Neural progenitor cell (in vitro differentiated cells): ENCODE data around the gene GLIS2. TPM values are rescaled to one million over a fixed set of nuclear protein-coding genes. Genes with fewer than 3 reads are reported as not detected.

ENCODE experiments used
- DNase-seq: peaks from one replicate; pipeline ENCODE4 v3.0.0-alpha.2; 2016; ENCODE audit warnings: low spot score
- H2AFZ ChIP-seq: fragments of 200-600 bp; sonication (generic); replicated peaks from 2 replicates; pipeline ENCODE4 v1.6.1; 2016; ENCODE audit warnings: antibody characterized with exemption
- H3F3A ChIP-seq: fragments of 200-600 bp; sonication (generic); 2 replicates; pipeline ENCODE4 v1.6.1; 2016; ENCODE audit warnings: antibody characterized with exemption, low read depth
- H3K27ac ChIP-seq: fragments of 200-600 bp; sonication (generic); 2 replicates; pipeline ENCODE4 v1.5.1; 2016; ENCODE audit warnings: mild to moderate bottlenecking
- H3K27me3 ChIP-seq: fragments of 200-600 bp; sonication (generic); 2 replicates; pipeline ENCODE4 v1.6.1; 2016; ENCODE audit warnings: mild to moderate bottlenecking, moderate library complexity
- H3K36me3 ChIP-seq: fragments of 200-600 bp; sonication (generic); 2 replicates; pipeline ENCODE4 v1.5.1; 2016
- H3K4me1 ChIP-seq: fragments of 200-600 bp; sonication (generic); 2 replicates; pipeline ENCODE4 v1.6.1; 2016; ENCODE audit warnings: mixed run types
- H3K4me2 ChIP-seq: fragments of 200-600 bp; sonication (generic); 2 replicates; pipeline ENCODE4 v1.6.1; 2016
- H3K4me3 ChIP-seq: fragments of 200-600 bp; sonication (generic); 2 replicates; pipeline ENCODE4 v1.5.1; 2016
- H3K79me2 ChIP-seq: fragments of 200-600 bp; sonication (generic); 2 replicates; pipeline ENCODE4 v1.6.1; 2016; ENCODE audit warnings: low read depth
- H3K9ac ChIP-seq: fragments of 200-600 bp; sonication (generic); 2 replicates; pipeline ENCODE4 v1.6.1; 2016
- H3K9me3 ChIP-seq: fragments of 200-600 bp; sonication (generic); 2 replicates; pipeline ENCODE4 v1.5.1; 2016; ENCODE audit warnings: low read depth
- H4K20me1 ChIP-seq: fragments of 200-600 bp; sonication (generic); 2 replicates; pipeline ENCODE4 v1.6.1; 2016; ENCODE audit warnings: low read depth
- H3K27ac Mint-ChIP-seq: 3 replicates; pipeline ENCODE4 v1.8.0; 2021; ENCODE audit warnings: mixed read lengths
- H3K27me3 Mint-ChIP-seq: 2 replicates; pipeline ENCODE4 v1.8.0; 2022; ENCODE audit warnings: low read depth, mild to moderate bottlenecking, inconsistent platforms, moderate library complexity, mixed read lengths; ENCODE audit not compliant: insufficient read depth
- H3K36me3 Mint-ChIP-seq: 3 replicates; pipeline ENCODE4 v1.8.0; 2021; ENCODE audit warnings: mixed read lengths
- H3K4me1 Mint-ChIP-seq: 3 replicates; pipeline ENCODE4 v1.8.0; 2021; ENCODE audit warnings: mixed read lengths
- H3K4me3 Mint-ChIP-seq: 3 replicates; pipeline ENCODE4 v1.8.0; 2021; ENCODE audit warnings: mild to moderate bottlenecking, moderate library complexity, mixed read lengths
- H3K9me3 Mint-ChIP-seq: 3 replicates; pipeline ENCODE4 v1.8.0; 2020; ENCODE audit warnings: mixed read lengths
- CTCF ChIP-seq: fragments of 200-600 bp; sonication (generic); IDR thresholded peaks from 2 replicates; pipeline ENCODE4 v1.5.1; 2017; ENCODE audit warnings: antibody characterized with exemption, mild to moderate bottlenecking
- EZH2 ChIP-seq: fragments of 200-600 bp; sonication (generic); IDR thresholded peaks from 2 replicates; pipeline ENCODE4 v1.6.1; 2017; ENCODE audit warnings: antibody characterized with exemption, mild to moderate bottlenecking, moderate library complexity
- EZH2phosphoT487 ChIP-seq: fragments of 200-600 bp; sonication (generic); IDR thresholded peaks from 2 replicates; pipeline ENCODE4 v1.6.1; 2017; ENCODE audit warnings: antibody characterized with exemption
- total RNA-seq: library from RNA; depleted of rRNA; stranded (reverse); fragments of >200 nt; gene quantifications from 2 replicates; pipeline ENCODE4 v1.2.3, GENCODE V29; 2015; ENCODE audit warnings: low replicate concordance

The GLIS2 gene
- total RNA-seq, 1 donor from 2014 or later = 0.15 TPM

GRCh38 chr16:4381072-4381934 is 65.4 kb downstream of the GLIS2 start:
- no peak for DNase-seq
- H3K9ac ChIP-seq = no peak overlapping the region
- H3K27me3 ChIP-seq = no peaks in the 10 kb centered on the region
- H3K9me3 ChIP-seq = no peaks in the 10 kb centered on the region
- H3K4me1 ChIP-seq = peaks cover 21% of the 10 kb centered on the region
- H4K20me1 ChIP-seq = peaks cover 26% of the 10 kb centered on the region
- H3K79me2 ChIP-seq = no peaks in the 10 kb centered on the region
- H3F3A ChIP-seq = no peaks in the 10 kb centered on the region
- no peak overlapping the region for H3K4me2 ChIP-seq
- Mint-ChIP-seq H3K4me3 (no peak overlapping the region), H3K27ac (no peak overlapping the region), H3K4me1 (peaks cover 30% of the 10 kb centered on the region), H3K36me3 (no peaks in the 10 kb centered on the region), H3K9me3 (no peaks in the 10 kb centered on the region), H3K27me3 (peaks cover 4% of the 10 kb centered on the region)
- TF ChIP-seq EZH2 (no peak), CTCF (no peak), EZH2phosphoT487 (no peak)
- no peaks in the 10 kb centered on the region for H3K36me3 ChIP-seq
- no peak overlapping the region for H3K4me3 ChIP-seq
- H3K27ac ChIP-seq = no peak overlapping the region
- no peak overlapping the region for H2AFZ ChIP-seq

GRCh38 chr16:4381935-4382794 is 66.3 kb downstream of the GLIS2 start:
- no peak overlapping the region for H3K27ac ChIP-seq
- Mint-ChIP-seq H3K36me3 (no peaks in the 10 kb centered on the region), H3K27me3 (peaks cover 6% of the 10 kb centered on the region), H3K4me3 (no peak overlapping the region), H3K27ac (no peak overlapping the region), H3K9me3 (no peaks in the 10 kb centered on the region), H3K4me1 (peaks cover 30% of the 10 kb centered on the region)
- no peaks in the 10 kb centered on the region for H3K9me3 ChIP-seq
- H3K79me2 ChIP-seq = no peaks in the 10 kb centered on the region
- TF ChIP-seq CTCF (no peak), EZH2 (no peak), EZH2phosphoT487 (no peak)
- H4K20me1 ChIP-seq = peaks cover 22% of the 10 kb centered on the region
- H3F3A ChIP-seq = no peaks in the 10 kb centered on the region
- H3K4me1 ChIP-seq = peaks cover 16% of the 10 kb centered on the region
- no peaks in the 10 kb centered on the region for H3K36me3 ChIP-seq
- no peak overlapping the region for H3K9ac ChIP-seq
- no peak overlapping the region for H3K4me2 ChIP-seq
- no peak for DNase-seq
- H3K27me3 ChIP-seq = no peaks in the 10 kb centered on the region
- H3K4me3 ChIP-seq = no peak overlapping the region
- no peak overlapping the region for H2AFZ ChIP-seq

GRCh38 chr16:4382795-4383357 is 67.0 kb downstream of the GLIS2 start:
- peaks cover 24% of the 10 kb centered on the region for H3K4me1 Mint-ChIP-seq
- TF ChIP-seq EZH2phosphoT487 (no peak), CTCF (no peak), EZH2 (no peak)
- H3K36me3 Mint-ChIP-seq = no peaks in the 10 kb centered on the region
- peaks cover 9% of the 10 kb centered on the region for H3K4me1 ChIP-seq
- H3K4me3 ChIP-seq = no peak overlapping the region
- no peak overlapping the region for H3K4me3 Mint-ChIP-seq
- H3K27ac ChIP-seq = no peak overlapping the region
- H3K27me3 ChIP-seq = no peaks in the 10 kb centered on the region
- no peak for DNase-seq
- no peak overlapping the region for H3K9ac ChIP-seq
- no peaks in the 10 kb centered on the region for H3K36me3 ChIP-seq
- H3F3A ChIP-seq = no peaks in the 10 kb centered on the region
- no peak overlapping the region for H3K27ac Mint-ChIP-seq
- H4K20me1 ChIP-seq = peaks cover 15% of the 10 kb centered on the region
- H3K79me2 ChIP-seq = no peaks in the 10 kb centered on the region
- no peak overlapping the region for H2AFZ ChIP-seq
- no peak overlapping the region for H3K4me2 ChIP-seq
- no peaks in the 10 kb centered on the region for H3K9me3 ChIP-seq
- H3K27me3 Mint-ChIP-seq = peaks cover 6% of the 10 kb centered on the region
- no peaks in the 10 kb centered on the region for H3K9me3 Mint-ChIP-seq
